ENCODE measurements around the gene MPPED2.

- TF ChIP-seq CTCF (IDR thresholded peaks at IDR 0.05) (no peak), POLR2A (IDR thresholded peaks at IDR 0.05) (no peak)
Measured at GRCh38 chr11:30452114-30452513, 134.0 kb downstream of the MPPED2 start.
